NCI-H187 (cell line): Measurements from ENCODE around the gene SLC27A2.

ENCODE experiments used
- DNase-seq, 2 experiments: peaks; one replicate each; lab custom pipeline; 2025; lab: John Stamatoyannopoulos, UW

The SLC27A2 gene

DNA sequence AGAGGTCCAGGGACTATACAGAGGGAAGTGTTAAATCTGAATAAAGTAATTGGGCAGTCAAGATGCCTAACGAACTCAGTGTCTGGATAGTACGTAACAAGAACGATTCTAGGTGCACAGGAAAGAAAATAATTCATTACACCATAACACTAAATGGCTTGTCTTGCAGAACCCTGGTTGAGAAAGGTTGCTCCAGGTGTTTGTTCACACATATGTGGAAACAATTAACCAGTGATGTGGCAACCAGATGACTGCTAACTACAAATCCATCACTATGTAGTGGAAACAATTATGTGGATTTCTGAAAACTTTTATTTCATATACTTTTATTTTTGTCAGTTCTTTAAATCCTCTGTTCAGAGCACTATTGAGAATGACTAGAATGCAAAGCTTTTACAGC lies 93.9 kb downstream of the SLC27A2 start:
- DNase-seq = no peak

DNA sequence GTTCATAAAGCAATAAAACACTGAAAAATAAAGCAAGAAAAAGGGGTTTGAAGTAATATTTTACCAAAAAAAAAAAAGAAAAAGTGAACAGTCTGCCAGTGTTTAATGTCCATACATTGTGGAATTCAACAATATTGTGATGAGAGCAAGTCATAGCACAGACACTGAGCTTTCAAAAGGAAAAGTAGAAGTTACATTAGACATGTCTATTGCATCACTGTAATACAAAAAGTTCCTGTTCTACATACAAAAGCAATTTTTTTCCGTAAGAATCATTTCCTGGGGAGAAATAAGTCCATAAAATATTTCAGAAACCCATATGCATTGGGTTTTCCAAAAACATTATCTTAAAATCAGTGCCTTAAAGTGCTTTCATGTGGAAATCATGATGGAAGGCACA lies 95.4 kb downstream of the SLC27A2 start:
- no peak for DNase-seq

DNA sequence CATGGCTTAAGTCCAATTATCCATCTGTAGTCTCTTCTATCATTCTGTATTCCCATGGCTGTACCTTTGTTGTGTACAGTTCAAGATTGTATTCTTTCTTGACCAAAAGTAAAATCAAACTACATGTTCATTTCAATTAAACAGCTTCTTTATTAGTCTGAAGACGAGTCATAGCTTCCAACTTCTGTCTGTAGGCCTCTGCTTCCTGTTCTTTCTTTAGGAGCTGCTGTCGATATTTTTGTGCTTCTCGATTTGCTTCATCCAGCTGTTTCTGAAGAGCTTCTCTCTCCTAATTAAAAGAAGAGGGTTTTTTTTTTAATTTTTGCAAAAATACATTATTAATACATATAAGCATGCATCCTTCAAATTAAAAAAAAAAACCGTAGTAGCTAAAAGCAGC lies 96.5 kb downstream of the SLC27A2 start:
- no peak for DNase-seq

DNA sequence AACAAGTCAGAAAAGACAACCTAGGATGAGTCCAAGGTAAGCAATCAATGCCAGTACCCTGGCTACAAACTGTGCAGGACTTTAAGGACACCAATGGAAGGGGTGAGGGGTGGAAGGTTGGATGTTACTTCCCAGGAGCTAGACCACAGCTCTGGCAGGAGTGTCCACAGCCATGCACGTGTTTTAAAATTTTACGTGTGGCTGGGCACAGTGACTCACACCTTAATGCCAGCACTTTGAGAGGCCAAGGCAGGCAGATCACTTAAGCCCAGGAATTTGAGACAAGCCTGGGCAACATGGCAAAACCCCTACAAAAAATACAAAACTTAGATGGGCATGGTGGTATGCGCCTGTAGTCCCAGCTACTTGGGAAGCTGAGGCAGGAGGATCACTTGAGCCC lies 98.3 kb downstream of the SLC27A2 start:
- DNase-seq = no peak

DNA sequence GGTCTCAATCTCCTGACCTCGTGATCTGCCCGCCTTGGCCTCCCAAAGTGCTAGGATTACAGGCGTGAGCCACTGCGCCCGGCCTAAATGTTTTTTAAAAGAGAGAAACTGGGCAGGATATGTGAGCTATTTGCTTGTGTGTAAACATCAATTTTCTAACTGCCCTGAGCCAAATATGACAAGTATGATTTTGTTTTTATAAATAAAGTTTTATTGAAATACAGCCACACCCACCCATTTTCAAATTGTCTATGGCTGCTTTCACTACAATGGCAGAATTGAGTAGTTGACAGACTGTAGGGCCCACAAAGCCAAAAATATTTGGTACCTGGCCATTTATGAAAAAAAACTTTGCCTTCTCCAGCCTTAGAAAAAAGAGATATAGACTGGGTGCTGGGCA lies 99.4 kb downstream of the SLC27A2 start:
- no peak for DNase-seq
